Measurements from ENCODE around the gene MSI2.

Gene MSI2

DNA sequence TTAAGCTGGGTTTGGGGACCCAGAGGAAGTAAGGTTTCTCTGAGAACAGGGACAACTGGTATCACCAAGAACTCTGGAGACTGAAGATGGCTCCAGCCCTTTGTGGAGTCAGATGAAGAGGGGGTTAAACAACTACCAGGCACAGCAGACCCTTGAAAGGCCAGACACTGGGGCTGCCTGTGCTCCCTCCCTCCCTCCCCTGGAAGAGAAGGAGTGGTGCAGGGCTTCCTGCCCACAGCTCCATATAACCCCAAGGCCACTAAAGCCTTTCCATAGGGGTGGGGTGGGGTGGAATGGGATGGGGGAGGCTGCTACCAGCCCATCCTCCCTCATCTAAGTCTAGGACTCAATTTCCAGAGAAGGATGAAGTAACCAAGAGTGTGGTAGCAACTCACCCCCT lies 422.1 kb downstream of the MSI2 start:
- no peak for DNase-seq

DNA sequence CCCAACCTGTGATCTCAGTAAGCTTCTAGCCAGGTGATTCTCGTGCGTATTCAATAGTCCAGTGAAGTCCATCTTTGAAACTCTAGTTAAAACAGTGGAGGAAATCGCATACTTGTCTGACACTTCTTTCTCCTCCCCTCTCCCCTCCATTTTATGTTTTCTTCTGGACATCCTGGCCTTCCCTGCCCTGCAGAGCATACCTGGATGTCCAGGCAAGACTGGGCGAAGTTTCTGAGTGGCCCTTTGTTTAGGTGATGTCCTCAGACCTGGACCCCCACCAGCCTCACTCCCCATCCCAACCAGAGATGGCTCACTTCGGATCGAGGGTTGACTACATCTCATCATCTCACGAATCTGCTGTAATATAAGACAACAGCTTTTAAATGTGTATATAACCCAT lies 423.0 kb downstream of the MSI2 start:
- DNase-seq = no peak

DNA sequence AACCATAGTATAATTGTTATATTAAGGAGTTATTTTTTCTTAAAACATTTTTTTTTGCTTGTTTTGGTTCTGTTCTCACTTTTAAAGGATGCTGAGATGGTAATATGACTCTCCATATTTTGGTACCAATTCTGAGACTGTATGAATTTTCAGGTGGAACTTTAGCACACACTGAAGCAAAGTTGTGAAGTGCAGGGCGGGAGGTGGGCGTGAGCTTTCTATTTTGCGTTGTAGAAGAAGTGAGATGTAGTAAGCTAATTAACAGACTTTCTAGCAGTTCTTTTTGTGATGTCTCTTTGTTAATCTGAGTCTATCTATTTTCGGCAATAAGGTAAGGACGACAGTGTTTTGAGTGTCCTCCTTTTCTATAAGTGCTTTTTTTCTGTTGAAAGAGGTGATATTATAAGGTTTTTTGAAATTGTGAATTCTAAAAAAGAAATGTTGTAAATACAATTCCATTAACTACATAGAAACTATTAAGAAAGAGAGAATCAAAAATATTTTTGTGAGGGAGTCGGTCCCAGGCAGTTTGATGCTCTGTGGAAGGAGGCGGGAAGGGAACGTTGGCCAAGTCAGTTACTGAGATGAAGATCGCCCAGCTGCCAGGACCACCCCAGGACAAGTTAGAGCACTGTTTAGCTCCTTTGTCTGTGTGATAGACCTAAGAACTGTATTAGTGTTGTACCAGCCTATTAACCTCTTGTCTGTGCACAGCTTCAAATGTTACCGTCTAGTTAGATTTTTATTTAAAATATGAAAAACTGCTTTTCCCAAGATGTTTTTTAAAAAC lies 423.8 kb downstream of the MSI2 start:
- DNase-seq = no peak

DNA sequence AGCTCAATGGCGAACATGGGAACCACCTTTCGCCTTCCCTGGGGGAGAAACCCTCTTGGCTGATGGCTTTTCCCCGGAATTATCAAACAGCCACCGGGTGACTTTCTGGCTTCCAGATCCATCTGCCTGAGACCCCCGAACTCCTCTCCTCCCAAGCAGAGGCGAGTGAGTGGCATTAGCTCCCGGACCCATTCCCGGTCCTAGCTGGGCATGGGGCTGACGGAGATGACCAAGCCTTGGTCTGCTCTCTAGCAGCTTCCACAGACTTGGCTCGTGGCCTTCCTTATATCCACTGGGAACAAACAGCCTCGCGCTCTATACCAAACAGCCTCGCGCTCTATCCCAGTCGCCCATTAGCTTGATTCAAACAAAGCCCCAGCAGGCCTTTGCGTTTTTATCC lies 426.4 kb downstream of the MSI2 start:
- DNase-seq = no peak

DNA sequence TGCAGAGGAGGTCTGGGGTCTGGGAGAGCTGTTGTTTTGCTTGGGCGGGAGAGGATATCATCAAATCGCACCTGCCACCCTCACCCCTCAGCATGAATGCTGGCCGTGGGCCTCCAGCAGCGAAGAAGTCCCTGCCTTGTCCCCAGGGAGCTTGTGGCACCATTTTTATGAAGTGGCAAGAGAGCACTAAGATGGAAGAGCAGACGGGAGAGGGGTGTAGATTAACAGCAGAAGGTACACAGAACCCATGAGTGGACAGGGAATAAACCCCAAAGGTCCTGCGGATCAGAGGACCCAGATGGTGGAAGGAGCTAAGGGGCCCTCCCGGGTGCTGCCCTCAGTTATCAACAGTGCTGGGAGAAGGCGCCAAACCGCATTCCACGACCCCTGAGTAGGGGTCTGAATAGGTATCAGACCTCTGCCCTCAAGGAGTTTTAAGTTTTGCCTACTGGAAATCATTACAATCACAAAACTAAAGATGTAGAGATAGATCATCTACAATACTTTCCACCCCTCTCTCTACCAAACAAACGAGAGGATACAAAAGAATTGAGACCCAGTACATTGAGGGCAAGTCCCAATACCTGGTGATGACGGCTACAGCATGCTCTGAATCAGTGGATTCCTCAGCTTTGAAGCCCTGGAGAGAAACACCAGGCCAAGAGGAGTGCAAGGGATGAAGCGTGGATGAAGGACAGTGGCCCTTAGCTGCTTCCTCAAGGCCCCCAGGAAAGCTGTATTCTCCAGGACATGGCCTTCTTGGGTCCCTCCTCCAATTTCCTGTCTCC lies 428.6 kb downstream of the MSI2 start:
- no peak for DNase-seq

DNA sequence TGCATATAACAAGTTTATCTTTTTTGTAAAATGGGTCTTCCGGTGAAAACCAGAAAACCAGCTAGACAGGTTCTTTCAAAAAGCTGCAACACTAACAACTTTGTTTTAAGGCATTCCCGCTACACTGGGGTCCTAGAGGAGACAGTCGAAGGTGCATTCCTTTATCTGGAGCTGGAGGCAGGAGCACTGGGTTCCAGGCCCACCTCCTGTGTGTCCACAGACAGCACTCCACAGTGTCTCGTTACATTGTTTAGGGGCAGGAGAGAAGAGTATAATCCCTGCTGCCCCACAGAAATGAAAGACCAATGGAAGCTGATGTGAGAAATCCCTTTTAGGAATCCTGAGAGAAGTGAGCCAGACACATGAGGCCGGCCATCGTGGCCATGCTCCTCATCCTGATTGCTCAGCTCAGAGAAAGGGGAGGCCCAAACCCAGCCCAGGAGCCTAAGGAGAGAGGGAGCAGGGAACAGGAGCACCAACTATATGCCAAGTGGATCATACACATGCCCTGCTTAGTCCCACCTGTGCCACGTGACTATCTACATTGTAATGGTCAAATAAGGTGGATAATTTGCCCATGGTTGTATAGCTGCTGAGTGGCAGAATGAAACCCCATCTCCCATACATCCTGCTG lies 429.3 kb downstream of the MSI2 start:
- no peak for DNase-seq

DNA sequence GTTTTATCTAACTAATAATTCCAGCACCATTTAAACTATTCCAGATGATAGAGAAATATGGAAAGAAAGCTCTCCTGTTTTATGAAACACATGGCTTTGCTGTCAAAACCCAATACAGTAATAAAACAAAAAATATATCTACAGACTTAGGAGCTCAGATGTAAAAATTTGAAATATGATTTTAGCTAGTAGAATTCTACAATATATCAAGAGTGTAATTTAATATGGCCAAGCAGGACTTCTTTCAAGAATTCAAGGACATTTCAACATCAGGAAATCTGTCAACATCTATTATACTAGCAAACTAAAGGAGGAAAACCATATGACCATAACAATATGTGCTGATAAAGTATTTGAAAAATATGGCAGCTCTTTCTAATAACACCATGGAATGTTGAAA lies 431.3 kb downstream of the MSI2 start:
- DNase-seq = no peak

DNA sequence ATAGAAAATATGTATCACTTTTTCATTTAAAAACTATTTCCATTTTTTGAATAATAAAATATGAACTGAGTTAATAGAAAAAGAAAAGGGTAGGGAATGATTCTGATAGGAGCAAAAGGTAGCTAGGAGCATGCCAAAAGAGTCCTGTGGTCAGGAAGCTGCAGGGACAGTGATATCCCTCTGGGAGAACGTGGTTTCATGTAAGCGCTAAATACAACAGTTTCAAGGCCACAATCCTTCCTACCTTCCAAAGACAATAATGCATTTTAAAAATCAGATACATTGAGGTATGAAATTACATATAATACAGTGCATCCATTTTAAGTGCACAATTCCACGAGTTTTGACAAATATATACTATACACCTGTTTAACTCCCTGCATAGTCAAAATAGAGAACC lies 432.9 kb downstream of the MSI2 start:
- DNase-seq = no peak

DNA sequence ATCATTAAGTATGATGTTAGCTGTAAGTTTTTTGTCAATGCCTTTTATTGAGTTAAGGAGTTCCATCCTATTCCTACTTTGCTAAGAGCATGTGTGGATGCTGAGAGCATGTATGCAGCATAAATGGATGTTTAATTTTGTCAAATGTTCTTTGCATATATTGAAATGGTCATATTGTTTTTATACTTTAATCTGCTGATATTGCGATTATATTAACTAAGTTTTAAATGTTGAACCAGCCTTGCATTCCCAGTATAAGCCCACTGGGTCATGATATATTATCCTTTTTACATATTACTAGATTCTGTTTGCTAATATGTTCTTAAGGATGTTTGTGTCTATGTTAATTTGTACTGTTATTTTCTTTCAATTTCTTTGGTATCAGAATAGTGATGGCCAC lies 435.6 kb downstream of the MSI2 start:
- DNase-seq = no peak

DNA sequence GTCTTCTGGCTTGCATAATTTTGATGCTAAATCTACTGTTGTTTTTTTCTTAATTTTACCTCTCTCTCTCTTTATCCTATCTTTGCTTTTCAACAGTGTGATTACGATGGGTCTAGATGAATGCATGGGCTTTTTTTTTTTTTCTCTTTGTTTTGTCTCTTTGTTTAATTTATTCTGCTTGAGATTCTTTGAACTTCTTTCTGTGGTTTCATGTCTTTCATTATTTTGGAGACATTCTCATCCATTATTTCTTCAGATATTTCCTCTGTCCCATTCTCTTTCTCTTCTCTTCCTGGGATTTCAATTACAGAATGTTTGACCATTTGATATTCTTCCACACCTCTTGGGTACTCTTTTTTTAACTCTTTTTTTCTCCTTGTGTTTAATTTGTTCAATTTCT lies 436.4 kb downstream of the MSI2 start:
- no peak for DNase-seq

DNA sequence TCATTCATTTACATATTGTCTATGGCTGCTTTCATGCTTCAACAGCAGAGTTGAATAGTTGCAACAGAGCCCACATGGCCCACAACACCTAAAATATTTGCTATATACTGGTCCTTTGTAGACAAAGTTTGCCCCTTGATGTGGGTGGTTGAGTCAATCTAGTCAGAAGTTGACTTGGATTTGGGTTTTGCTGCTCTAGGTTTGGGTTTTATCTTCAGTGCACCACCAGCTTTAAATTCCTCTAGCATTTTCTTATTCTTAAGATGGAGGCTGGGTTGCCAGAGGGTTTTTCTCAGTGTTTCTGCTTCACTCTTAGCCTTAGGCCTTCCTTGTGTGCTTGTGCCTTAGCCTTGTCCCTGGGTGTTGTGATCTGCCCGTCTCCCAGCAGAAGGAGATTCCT lies 437.7 kb downstream of the MSI2 start:
- no peak for DNase-seq

DNA sequence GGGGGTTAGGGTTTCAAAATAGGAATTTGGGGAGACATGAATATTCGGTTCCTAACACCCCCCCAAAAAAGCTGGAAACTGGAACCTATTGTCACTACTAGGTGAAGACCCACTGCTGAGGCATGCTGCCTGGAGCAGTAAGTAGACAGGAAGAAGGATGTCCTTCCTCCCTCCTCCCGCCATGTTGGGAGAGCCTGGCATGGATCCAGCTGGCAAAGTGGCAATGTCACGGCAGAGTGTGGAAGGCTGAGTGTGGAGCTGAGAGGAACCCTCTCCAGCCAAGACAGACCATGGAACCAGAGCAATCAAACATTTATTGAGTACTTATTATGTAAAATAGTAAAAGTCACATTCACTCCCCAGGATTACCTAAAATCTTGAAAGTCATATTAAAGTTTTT lies 439.7 kb downstream of the MSI2 start:
- DNase-seq = no peak

DNA sequence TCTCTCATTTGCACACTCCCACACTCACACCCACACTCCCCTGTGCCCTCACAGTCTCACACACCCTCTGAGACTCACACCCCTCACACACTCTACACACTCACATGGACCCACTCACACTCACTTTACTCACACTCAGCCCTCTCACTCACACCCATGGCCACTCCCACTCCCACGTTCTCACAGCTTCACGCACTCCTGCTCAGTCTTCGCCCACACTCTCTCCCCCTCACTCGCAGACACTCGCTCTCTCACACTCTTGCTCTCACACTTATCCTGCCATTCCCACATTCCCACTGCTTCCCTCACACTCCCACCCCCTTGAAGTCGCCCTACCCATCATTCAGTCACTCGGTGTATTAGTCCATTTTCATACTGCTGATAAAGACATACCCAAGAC lies 440.9 kb downstream of the MSI2 start:
- no peak for DNase-seq

DNA sequence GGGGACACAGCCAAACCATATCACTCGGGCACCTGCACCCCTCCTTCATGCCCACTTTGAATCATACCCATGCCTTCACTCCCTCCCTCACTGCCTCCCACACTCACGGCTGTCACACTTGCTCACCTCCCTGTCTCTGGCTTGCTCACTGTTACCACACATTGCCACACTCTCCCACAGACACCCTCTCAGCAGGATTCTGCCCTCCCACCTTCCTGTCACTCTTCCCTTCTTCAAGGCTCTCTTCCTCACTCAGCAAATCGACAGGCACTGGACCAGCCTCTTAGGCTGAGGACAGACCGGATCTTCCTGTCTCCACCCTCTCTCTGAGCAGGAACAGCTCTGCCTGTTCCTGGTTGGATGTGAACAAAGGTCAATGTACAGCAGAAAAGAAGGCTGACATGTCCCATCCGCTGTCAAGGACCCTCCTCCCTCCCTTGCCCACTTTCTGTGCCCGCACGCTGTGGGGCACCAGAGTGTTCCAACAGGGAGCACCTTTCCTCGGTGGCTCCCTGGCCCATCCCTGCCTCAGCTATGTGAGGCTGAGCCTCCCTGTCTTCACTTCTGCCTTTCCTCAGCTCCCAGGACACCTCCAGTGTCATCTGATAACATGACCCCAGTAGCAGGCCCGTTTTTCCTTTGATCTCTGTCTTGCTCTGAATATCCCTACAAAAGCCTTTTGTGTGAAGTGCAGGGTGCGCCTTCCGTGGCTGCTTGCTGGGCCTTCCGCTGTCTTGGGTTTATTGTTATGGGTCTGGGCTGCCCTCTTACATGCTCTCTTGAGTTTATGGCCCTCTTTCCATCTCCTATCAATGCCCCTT lies 441.8 kb downstream of the MSI2 start:
- no peak for DNase-seq

DNA sequence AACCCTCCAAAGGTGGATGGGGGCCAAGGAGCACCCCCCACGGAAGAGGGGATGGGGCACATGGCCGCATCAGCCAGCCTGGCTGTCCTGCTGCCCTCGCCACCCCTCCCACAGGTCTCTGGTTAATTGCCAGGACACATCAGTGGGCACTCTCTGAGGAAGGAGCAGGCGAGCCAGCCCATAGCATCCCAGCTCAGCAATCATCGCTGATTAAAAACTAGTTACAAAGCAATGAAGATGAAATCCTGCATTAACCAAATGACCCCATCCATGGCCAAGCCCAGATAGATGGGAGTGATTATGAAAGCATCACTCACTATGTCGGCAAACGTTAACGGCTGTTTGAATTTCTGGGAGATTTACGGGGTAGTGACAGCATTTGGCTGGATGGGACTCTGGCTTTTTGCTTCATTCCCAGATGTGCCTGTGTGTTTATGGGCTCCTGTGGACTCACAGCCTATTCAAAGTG lies 443.5 kb downstream of the MSI2 start:
- DNase-seq = no peak

DNA sequence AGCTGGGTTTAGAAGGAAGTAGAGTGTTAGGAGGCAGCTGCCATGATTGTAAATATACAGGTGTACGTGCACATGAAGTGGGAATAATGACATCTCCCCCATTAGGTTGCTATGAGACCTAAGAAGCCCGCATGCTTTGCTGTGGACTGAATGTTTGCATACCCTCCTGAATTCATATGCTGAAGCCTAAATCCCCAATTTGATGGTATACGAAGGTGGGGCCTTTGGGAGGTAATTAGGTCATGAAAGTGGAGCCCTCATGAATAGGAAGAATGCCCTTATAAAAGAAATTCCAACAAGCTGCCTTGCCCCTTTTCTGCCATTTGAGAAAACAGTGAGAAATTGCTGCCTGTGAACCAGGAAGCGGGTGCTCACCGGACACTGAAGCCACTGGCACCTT lies 444.8 kb downstream of the MSI2 start:
- DNase-seq = no peak

DNA sequence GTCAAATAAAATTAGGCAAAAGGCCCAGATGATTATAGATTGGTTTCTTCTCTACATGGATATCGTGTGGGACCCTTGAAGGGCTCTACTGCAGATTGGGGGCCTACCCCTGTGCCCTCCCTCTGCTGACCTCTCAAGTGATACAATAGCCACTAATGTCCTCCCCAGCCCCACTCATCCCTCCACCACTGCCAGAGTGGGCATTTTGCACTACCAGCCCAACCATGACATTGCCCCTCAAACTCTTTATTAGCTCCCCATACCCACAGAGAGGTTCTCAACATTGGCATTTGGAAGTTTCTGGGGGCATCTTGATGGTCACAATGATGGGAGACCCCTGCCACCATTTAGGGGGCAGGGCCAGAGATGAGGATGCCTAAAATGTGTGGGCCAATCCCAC lies 446.9 kb downstream of the MSI2 start:
- no peak for DNase-seq

DNA sequence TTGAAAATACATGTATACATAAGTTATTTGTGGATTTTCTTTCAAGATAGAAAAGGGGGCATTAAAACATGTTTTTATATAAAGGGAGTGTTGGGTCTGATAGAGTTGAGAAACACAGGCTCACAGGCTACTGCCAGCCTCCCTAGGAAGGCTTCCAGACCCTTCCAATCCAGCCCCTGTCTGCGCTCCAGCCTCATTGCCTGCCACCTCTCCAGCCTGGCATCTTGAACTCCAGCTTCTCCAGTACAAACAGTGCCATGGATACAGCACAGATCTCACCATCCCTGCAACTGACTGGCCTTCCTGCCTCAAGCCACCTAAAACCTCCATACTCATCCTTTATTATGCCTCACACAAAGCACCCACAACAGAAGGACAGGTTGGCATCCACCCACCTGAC lies 448.1 kb downstream of the MSI2 start:
- DNase-seq = no peak

DNA sequence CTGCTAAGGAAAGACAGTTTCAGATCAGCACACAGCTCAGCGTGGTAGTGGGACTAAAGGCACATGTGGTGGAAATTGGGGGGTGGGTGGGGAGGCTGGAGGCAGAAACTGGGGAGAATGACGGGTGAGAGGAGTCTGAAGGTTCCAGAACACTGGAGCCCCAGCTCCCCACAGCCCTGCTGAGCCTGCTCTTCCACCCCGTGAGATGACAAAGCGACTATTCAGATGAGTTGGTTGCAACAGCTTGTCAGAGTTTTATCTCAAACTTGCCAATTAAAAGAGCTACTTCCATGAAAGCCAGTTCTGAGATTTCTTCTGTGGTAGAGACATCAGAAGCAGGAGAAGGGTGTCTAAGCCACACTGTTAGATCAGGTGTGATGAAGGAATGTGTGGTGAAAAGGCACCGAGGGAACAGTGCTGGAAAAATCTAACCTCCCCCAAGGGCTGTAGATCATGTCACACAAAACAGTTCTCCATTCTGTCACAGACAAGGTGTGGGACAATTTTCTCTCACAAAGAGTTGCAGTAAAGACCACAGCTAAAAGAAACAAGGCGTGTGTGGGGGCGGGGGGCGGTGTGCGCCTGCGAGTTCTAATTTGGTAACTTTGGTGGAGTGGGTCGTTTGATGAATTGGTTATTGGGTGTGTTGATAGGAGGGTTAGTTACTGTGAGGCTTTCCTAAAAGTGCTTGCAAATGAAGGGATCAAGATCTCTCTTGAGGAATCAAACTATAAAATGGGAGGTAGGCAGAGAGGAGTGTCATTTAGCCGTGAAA lies 449.8 kb downstream of the MSI2 start:
- DNase-seq = no peak

DNA sequence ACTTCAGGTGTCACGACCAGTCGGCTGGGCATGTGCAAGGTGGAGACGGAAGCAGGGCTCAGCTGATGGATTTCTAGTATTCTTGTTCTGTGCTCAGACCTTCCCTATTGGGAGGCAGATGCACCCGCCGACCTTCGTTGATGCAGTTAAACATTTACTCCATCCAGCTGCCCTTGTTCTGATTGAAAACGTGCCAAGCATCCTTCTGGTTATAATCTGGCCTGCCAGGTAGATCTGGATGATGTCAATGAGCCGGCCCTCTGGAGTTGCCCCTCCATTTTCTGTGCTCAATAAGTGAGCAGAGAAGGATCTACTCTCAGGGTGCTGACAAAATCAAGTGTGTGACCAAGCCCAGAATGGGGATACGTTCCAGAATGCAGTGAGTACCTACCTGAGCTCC lies 450.4 kb downstream of the MSI2 start:
- DNase-seq = no peak

DNA sequence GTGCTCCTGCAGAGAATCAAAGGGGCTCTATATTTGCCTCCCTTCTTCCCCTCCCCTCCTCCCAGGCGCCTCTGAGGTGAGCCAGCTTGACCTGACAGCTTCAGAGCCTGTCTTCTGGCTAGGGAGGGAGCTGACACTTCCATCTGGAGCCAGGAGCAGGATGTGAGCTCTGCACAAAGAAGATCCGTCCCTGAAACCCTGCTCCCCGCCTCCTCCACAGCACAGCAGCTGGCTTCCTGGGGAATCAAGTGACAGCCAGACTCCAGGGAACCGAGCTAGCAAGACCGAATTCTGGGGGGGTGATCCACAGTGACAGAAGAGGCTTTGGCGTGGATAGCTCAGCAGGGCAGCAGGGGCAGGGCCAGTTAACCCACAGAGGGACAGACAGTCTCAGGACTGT lies 451.6 kb downstream of the MSI2 start:
- no peak for DNase-seq

DNA sequence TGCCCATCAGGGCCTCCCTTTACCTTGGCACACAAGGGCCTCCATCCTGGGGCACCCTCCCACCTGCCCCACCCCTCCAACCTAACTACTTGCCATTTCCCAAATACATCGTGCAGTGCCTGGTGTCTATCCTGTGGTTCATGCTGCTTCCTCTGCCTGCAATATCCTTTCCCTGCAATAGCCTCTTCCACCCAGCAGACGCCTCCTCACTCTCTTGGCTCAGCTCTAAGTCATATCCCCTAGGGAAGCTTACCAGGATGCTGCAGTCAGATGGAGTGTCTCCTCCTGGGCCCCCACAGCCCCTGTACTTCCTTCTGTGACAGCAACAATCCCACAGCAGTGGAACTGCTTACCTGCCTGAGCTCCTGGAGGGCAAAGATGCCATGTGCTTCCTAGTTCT lies 452.1 kb downstream of the MSI2 start:
- no peak for DNase-seq
